ENCODE data around the gene COQ6.
"Not testable (repeated sequence)": the region's sequence is repeated elsewhere in the genome, so short reads cannot be mapped to it uniquely, and the experiment has no call there.

DNA sequence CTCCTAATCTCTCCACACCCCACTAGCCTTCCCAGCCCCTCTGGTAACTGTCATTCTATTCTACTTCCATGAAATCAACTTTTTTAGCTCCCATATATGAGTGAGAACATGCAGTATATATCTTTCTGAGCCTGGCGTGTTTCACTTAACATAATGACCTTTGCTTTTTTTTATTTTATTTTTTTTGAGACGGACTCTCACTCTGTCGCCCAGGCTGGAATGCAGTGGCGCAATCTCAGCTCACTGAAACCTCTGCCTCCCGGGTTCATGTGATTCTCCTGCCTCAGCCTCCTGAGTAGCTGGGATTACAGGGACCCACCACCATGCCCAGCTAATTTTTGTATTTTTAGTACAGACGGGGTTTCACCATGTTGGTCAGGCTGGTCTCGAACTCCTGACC lies 38.6 kb downstream of the COQ6 start:
- TF ChIP-seq EZH2phosphoT487 (IDR thresholded peaks at IDR 0.05; ENCODE audit: borderline replicate concordance, low read length); CTCF (conservative IDR thresholded peaks at IDR 0.05; ENCODE audit: low read depth, low read length): not testable (repeated sequence)
